K562 (cell line): Measurements from ENCODE around the gene PRKAR2B. TPM values are rescaled to one million over a fixed set of nuclear protein-coding genes. Genes with fewer than 3 reads are reported as not detected.

Experiments
- BRD4 ChIP-seq: fragments of 200-600 bp; sonication (generic); IDR thresholded peaks from 2 replicates; pipeline ENCODE4 v1.6.1; 2017; ENCODE audit warnings: inconsistent platforms
- GATA2 ChIP-seq: sonication (generic); formaldehyde crosslinking; IDR thresholded peaks from 2 replicates; pipeline ENCODE4 v1.4.0; 2020; ENCODE audit warnings: mild to moderate bottlenecking, missing genetic modification reagents
- HDAC3 ChIP-seq: fragments of 450-650 bp; IDR thresholded peaks from 2 replicates; pipeline ENCODE4 v1.6.1; 2018; ENCODE audit warnings: borderline replicate concordance, mild to moderate bottlenecking, moderate library complexity; ENCODE audit not compliant: partially characterized antibody
- JUND ChIP-seq, 2 experiments: IDR thresholded peaks; 2 replicates in 1 of 2; 3 replicates in 1 of 2; pipeline ENCODE4 v1.6.1; 2011; ENCODE audit warnings: borderline replicate concordance in 2 of 2, low read depth in 2 of 2, low read length in 2 of 2, improper control_type of control experiment in 1 of 2, missing biosample characterization in 1 of 2, missing genetic modification characterization in 1 of 2, missing genetic modification reagents in 1 of 2
- LCOR ChIP-seq: sonication (generic); formaldehyde crosslinking; IDR thresholded peaks from 2 replicates; pipeline ENCODE4 v1.8.0; 2022; ENCODE audit warnings: mild to moderate bottlenecking, missing genetic modification reagents
- NFE2 ChIP-seq: IDR thresholded peaks from 2 replicates; pipeline ENCODE4 v1.6.1; 2014; ENCODE audit warnings: antibody characterized with exemption, low read depth
- NRF1 ChIP-seq, 2 experiments: fragments of 450-650 bp; IDR thresholded peaks in 1 of 2; conservative IDR thresholded peaks in 1 of 2; 2 replicates each; pipeline ENCODE4 v1.6.1; 2014; ENCODE audit warnings: mild to moderate bottlenecking in 2 of 2
- SIN3A ChIP-seq, 2 experiments: fragments of 150-350 bp in 1 of 2; IDR thresholded peaks; 2 replicates each; pipeline ENCODE4 v1.6.1; 2011 to 2016; ENCODE audit warnings: borderline replicate concordance in 2 of 2, low read depth in 2 of 2, low read length in 2 of 2, mild to moderate bottlenecking in 2 of 2, moderate library complexity in 2 of 2; ENCODE audit not compliant: control insufficient read depth in 1 of 2
- SRF ChIP-seq, 2 experiments: fragments of 250-450, 450-650 bp in 1 of 2; sonication (Bioruptor Pico) in 1 of 2; sonication (generic) in 1 of 2; formaldehyde crosslinking; IDR thresholded peaks; 2 replicates each; pipeline versions ENCODE4 v1.5.0 to v1.5.1; 2020 to 2022; ENCODE audit warnings: mild to moderate bottlenecking in 1 of 2, missing genetic modification reagents in 1 of 2
- TAF15 ChIP-seq: fragments of 200-400 bp; formaldehyde crosslinking; IDR thresholded peaks from 2 replicates; pipeline ENCODE4 v1.6.1; 2017; ENCODE audit warnings: mild to moderate bottlenecking, low read depth, low read length, moderate library complexity
- TCF3 ChIP-seq: sonication (generic); formaldehyde crosslinking; IDR thresholded peaks from 2 replicates; pipeline ENCODE4 v1.4.0; 2020; ENCODE audit warnings: mild to moderate bottlenecking, missing genetic modification reagents
- ZFPM2 ChIP-seq: fragments of 250-450 bp; sonication (Bioruptor Pico); IDR thresholded peaks from 2 replicates; pipeline ENCODE4 v1.5.1; 2022; ENCODE audit warnings: mild to moderate bottlenecking
- ZNF124 ChIP-seq: sonication (generic); formaldehyde crosslinking; IDR thresholded peaks from 2 replicates; pipeline ENCODE4 v1.8.1; 2022; ENCODE audit warnings: missing genetic modification reagents
- ZNF253 ChIP-seq: fragments of 250-450 bp; sonication (Bioruptor Pico); conservative IDR thresholded peaks from 2 replicates; pipeline ENCODE4 v1.6.1; 2021; ENCODE audit warnings: mild to moderate bottlenecking
- ZNF316 ChIP-seq: fragments of 450-650 bp; IDR thresholded peaks from 2 replicates; pipeline ENCODE4 v1.6.1; 2016
- ZNF696 ChIP-seq: fragments of 250-450 bp; sonication (Bioruptor Pico); conservative IDR thresholded peaks from 2 replicates; pipeline ENCODE4 v1.4.0; 2020; ENCODE audit warnings: mild to moderate bottlenecking, moderate library complexity
- polyA plus RNA-seq, 8 experiments: library from polyadenylated mRNA; depleted of rRNA in 4 of 8; stranded (reverse) in 5 of 8; unstranded in 3 of 8; fragments of >200 nt; fragmentation: Nextera tagmentation in 2 of 8; fragmentation: Illumina TruSeq in 1 of 8; extraction: Ambion mirVana in 2 of 8; extraction: Trizol in 1 of 8; gene quantifications; 2 replicates each; pipeline versions ENCODE4 v1.2.1 to v1.2.3, GENCODE V29; 2011 to 2014; ENCODE audit warnings: inconsistent platforms in 1 of 8, missing spikeins in 1 of 8
- total RNA-seq, 7 experiments: library from RNA; depleted of rRNA in 6 of 7; stranded (reverse); fragments of >200 nt in 6 of 7; fragmentation: Illumina TruSeq in 2 of 7; extraction: Trizol in 2 of 7; gene quantifications; 2 replicates each; pipeline versions ENCODE4 v1.2.1 to v1.2.3, GENCODE V29; 2011 to 2021; ENCODE audit warnings: low replicate concordance in 1 of 7
- TF ChIP-seq, protein P1 (sequence below): IDR thresholded peaks from 2 replicates; pipeline ENCODE4 v1.6.1; 2012; ENCODE audit warnings: low read depth, low read length, improper control_type of control experiment, borderline replicate concordance
- TF ChIP-seq, protein P2 (sequence below): sonication (generic); formaldehyde crosslinking; IDR thresholded peaks from 2 replicates; pipeline ENCODE4 v1.4.0; 2020; ENCODE audit warnings: mild to moderate bottlenecking, missing genetic modification reagents
- TF ChIP-seq, protein P3 (sequence below): fragments of 250-450 bp; sonication (Bioruptor Pico); IDR thresholded peaks from 2 replicates; pipeline ENCODE4 v1.5.0; 2021
- TF ChIP-seq, protein P4 (sequence below), 2 experiments: IDR thresholded peaks; 2 replicates each; pipeline ENCODE4 v1.6.1; 2012; ENCODE audit warnings: improper control_type of control experiment in 2 of 2, low read depth in 2 of 2, low read length in 2 of 2, borderline replicate concordance in 1 of 2

Gene PRKAR2B
- total and polyA plus RNA-seq, 9 of the 15 experiments (the other 6 are each of a cell fraction or from before 2014, with no cell fraction given), result 59.0 to 173 (median 129) TPM

DNA sequence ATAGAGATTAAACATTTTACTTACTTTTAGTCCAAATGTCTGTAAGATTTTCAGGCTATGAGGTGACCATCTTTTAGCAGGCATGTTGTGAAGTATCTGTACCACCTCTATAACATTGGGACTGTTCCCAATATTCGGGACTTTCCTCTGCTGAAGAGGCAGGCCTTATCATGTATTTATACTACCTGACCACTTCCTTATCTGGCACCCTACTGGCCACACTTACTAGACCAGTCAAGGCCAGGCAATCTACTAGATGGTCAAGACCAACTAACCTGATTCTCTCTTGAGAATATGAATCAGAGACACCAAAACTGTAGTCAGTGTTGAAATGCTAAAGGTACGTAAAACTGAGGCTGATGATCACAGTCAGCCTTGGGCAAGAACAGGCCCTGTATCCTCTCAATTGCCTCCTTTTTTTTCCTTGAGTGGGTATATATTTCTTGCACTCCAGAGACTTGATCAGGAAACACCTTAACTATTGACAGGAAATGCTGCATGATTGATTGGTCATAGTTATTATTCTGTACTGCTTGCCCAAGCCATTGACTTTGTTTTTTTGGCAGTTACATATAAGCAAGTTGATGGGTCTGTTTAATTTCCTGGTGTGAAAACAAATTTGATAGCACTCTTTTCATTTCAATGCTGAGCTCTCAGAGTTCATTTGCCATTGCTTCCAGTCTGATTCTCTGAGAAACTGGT, 5.2 kb upstream of the PRKAR2B start (continued):
- TF ChIP-seq, protein P1, sequence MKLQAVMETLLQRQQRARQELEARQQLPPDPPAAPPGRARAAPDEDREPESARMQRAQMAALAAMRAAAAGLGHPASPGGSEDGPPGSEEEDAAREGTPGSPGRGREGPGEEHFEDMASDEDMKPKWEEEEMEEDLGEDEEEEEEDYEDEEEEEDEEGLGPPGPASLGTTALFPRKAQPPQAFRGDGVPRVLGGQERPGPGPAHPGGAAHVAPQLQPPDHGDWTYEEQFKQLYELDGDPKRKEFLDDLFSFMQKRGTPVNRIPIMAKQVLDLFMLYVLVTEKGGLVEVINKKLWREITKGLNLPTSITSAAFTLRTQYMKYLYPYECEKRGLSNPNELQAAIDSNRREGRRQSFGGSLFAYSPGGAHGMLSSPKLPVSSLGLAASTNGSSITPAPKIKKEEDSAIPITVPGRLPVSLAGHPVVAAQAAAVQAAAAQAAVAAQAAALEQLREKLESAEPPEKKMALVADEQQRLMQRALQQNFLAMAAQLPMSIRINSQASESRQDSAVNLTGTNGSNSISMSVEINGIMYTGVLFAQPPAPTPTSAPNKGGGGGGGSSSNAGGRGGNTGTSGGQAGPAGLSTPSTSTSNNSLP, result 0 out of 2 replicates have a peak, but pooled peaks have one; percentile 43
- TF ChIP-seq, protein P2, sequence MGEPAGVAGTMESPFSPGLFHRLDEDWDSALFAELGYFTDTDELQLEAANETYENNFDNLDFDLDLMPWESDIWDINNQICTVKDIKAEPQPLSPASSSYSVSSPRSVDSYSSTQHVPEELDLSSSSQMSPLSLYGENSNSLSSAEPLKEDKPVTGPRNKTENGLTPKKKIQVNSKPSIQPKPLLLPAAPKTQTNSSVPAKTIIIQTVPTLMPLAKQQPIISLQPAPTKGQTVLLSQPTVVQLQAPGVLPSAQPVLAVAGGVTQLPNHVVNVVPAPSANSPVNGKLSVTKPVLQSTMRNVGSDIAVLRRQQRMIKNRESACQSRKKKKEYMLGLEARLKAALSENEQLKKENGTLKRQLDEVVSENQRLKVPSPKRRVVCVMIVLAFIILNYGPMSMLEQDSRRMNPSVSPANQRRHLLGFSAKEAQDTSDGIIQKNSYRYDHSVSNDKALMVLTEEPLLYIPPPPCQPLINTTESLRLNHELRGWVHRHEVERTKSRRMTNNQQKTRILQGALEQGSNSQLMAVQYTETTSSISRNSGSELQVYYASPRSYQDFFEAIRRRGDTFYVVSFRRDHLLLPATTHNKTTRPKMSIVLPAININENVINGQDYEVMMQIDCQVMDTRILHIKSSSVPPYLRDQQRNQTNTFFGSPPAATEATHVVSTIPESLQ (CRISPR knock-in tag), result peak; percentile 61; the same call in 1 of the 2 replicates
- TF ChIP-seq TCF3 (peak; percentile 57), NFE2 (no peak), SRF (CRISPR knock-in tag; IDR thresholded peaks at IDR 0.05) (peak in 1 of 2 experiments; percentile 67; a peak in 2 of 4 replicates), ZNF696 (CRISPR knock-in tag) (no peak), SIN3A (IDR thresholded peaks at IDR 0.05; ENCODE audit: borderline replicate concordance in 2 of 2, control insufficient read depth in 1 of 2, low read depth in 2 of 2, low read length in 2 of 2) (no peak), GATA2 (CRISPR knock-in tag) (0 out of 2 replicates have a peak, but pooled peaks have one; percentile 14), ZFPM2 (CRISPR knock-in tag) (no peak), BRD4 (no peak), TAF15 (no peak), ZNF124 (CRISPR knock-in tag) (no peak), LCOR (CRISPR knock-in tag) (peak; percentile 43; the same call in 1 of the 2 replicates), NRF1 (conservative IDR thresholded peaks at IDR 0.05 in 1 of 2, IDR thresholded peaks at IDR 0.05 in 1 of 2) (no peak), JUND (IDR thresholded peaks at IDR 0.05; ENCODE audit: borderline replicate concordance, low read depth, low read length) (peak; percentile 37; the same call in 1 of the 2 replicates), JUND (tag; IDR thresholded peaks at IDR 0.05; ENCODE audit: borderline replicate concordance, low read depth, low read length) (peak; percentile 28; the same call in 1 of the 3 replicates), HDAC3 (peak; percentile 13), ZNF253 (CRISPR knock-in tag) (no peak), ZNF316 (no peak)
- TF ChIP-seq, protein P3, sequence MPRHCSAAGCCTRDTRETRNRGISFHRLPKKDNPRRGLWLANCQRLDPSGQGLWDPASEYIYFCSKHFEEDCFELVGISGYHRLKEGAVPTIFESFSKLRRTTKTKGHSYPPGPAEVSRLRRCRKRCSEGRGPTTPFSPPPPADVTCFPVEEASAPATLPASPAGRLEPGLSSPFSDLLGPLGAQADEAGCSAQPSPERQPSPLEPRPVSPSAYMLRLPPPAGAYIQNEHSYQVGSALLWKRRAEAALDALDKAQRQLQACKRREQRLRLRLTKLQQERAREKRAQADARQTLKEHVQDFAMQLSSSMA (CRISPR knock-in tag), result no peak
- TF ChIP-seq, protein P4, sequence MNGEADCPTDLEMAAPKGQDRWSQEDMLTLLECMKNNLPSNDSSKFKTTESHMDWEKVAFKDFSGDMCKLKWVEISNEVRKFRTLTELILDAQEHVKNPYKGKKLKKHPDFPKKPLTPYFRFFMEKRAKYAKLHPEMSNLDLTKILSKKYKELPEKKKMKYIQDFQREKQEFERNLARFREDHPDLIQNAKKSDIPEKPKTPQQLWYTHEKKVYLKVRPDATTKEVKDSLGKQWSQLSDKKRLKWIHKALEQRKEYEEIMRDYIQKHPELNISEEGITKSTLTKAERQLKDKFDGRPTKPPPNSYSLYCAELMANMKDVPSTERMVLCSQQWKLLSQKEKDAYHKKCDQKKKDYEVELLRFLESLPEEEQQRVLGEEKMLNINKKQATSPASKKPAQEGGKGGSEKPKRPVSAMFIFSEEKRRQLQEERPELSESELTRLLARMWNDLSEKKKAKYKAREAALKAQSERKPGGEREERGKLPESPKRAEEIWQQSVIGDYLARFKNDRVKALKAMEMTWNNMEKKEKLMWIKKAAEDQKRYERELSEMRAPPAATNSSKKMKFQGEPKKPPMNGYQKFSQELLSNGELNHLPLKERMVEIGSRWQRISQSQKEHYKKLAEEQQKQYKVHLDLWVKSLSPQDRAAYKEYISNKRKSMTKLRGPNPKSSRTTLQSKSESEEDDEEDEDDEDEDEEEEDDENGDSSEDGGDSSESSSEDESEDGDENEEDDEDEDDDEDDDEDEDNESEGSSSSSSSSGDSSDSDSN (IDR thresholded peaks at IDR 0.05; ENCODE audit: borderline replicate concordance in 1 of 2, low read depth in 2 of 2, low read length in 2 of 2), result no peak
